Activated T-helper 2 cell treated with anti-CD3 and anti-CD28 coated beads, Interferon-gamma antibody, Interleukin-2, Interleukin-4, amounts not matched to agents 10 μg/mL and 5 μg/mL and 100 μg/mL, durations not matched to agents 14 hours and 24 hours and 36 hours (primary cell): ENCODE measurements around the gene MUC16. TPM values are rescaled to one million over a fixed set of nuclear protein-coding genes. Genes with fewer than 3 reads are reported as not detected.
"Not testable (repeated sequence)": the region's sequence is repeated elsewhere in the genome, so short reads cannot be mapped to it uniquely, and the experiment has no call there.

Experiments
- DNase-seq: peaks from one replicate; pipeline ENCODE4 v3.0.0; 2021; ENCODE audit warnings: low spot score
- H3K27ac Mint-ChIP-seq: one replicate; pipeline ENCODE4 v1.8.0; 2021; ENCODE audit warnings: mixed read lengths
- H3K27me3 Mint-ChIP-seq: one replicate; pipeline ENCODE4 v1.8.0; 2021; ENCODE audit warnings: low read depth, mixed read lengths
- H3K36me3 Mint-ChIP-seq: one replicate; pipeline ENCODE4 v1.8.0; 2021; ENCODE audit warnings: low read depth, mixed read lengths
- H3K4me1 Mint-ChIP-seq: one replicate; pipeline ENCODE4 v1.8.0; 2021; ENCODE audit warnings: low read depth, mixed read lengths
- H3K4me3 Mint-ChIP-seq: one replicate; pipeline ENCODE4 v1.8.0; 2021; ENCODE audit warnings: low read depth, mild to moderate bottlenecking, moderate library complexity, mixed read lengths
- H3K9me3 Mint-ChIP-seq: one replicate; pipeline ENCODE4 v1.8.0; 2021; ENCODE audit warnings: mixed read lengths
- intact Hi-C: fragments of 100-400 bp; cut with micrococcal nuclease; formaldehyde crosslinking; loops from one replicate; pipeline ENCODE4 v1.15.1; 2023
- total RNA-seq: library from RNA; stranded (reverse); gene quantifications from 2 replicates; pipeline ENCODE4 v1.2.3, GENCODE V29; 2022

Gene MUC16
- not detected in 2 replicates for total RNA-seq

GRCh38 chr19:9009935-9010651, at the start of gene MUC16:
Gene MUC16 (minus strand): TSS chr19:9010409.
- no peak for DNase-seq
- no peaks in the 10 kb centered on the region for H3K4me1 Mint-ChIP-seq
- H3K36me3 Mint-ChIP-seq, result no peaks in the 10 kb centered on the region
- no peaks in the 10 kb centered on the region for H3K27me3 Mint-ChIP-seq
- H3K9me3 Mint-ChIP-seq, result peaks cover 9% of the 10 kb centered on the region
- intact Hi-C loops, result no loop called here
- no peak within 1 kb of the TSS for H3K27ac Mint-ChIP-seq
- H3K4me3 Mint-ChIP-seq, result no peak within 1 kb of the TSS

- Mint-ChIP-seq H3K9me3 (no peaks in the 10 kb centered on the region), H3K4me3 (no peak overlapping the region), H3K27ac (no peak overlapping the region), H3K27me3 (no peaks in the 10 kb centered on the region), H3K36me3 (no peaks in the 10 kb centered on the region), H3K4me1 (no peaks in the 10 kb centered on the region)
- intact Hi-C loops, result no loop called here
- no peak for DNase-seq
Observed at GRCh38 chr19:9058905-9059667, 48.9 kb upstream of the MUC16 start.

- intact Hi-C loops, result no loop called here
- no peaks in the 10 kb centered on the region for H3K9me3 Mint-ChIP-seq
- no peaks in the 10 kb centered on the region for H3K4me1 Mint-ChIP-seq
- H3K27me3 Mint-ChIP-seq, result no peaks in the 10 kb centered on the region
- no peak overlapping the region for H3K27ac Mint-ChIP-seq
- H3K36me3 Mint-ChIP-seq, result no peaks in the 10 kb centered on the region
- H3K4me3 Mint-ChIP-seq, result no peak overlapping the region
- no peak for DNase-seq
Observed at GRCh38 chr19:9057505-9058258, 47.5 kb upstream of the MUC16 start.

GRCh38 chr19:9056131-9056530, 45.9 kb upstream of the MUC16 start:
- H3K4me1 Mint-ChIP-seq, H3K27me3 Mint-ChIP-seq, H3K9me3 Mint-ChIP-seq, H3K4me3 Mint-ChIP-seq, H3K36me3 Mint-ChIP-seq, H3K27ac Mint-ChIP-seq, intact Hi-C loops, DNase-seq: not testable (repeated sequence)

- Mint-ChIP-seq H3K4me1 (no peaks in the 10 kb centered on the region), H3K9me3 (no peaks in the 10 kb centered on the region), H3K27ac (no peak overlapping the region), H3K27me3 (no peaks in the 10 kb centered on the region), H3K4me3 (no peak overlapping the region), H3K36me3 (no peaks in the 10 kb centered on the region)
- no peak for DNase-seq
- intact Hi-C loops, result no loop called here
Observed at GRCh38 chr19:9054765-9055164, 44.6 kb upstream of the MUC16 start.

- no peaks in the 10 kb centered on the region for H3K4me1 Mint-ChIP-seq
- no peak for DNase-seq
- H3K36me3 Mint-ChIP-seq, result no peaks in the 10 kb centered on the region
- intact Hi-C loops, result no loop called here
- H3K4me3 Mint-ChIP-seq, result no peak overlapping the region
- H3K27ac Mint-ChIP-seq, result no peak overlapping the region
- no peaks in the 10 kb centered on the region for H3K9me3 Mint-ChIP-seq
- H3K27me3 Mint-ChIP-seq, result no peaks in the 10 kb centered on the region
Observed at GRCh38 chr19:9054207-9054606, 44.0 kb upstream of the MUC16 start.

- H3K4me3 Mint-ChIP-seq, H3K4me1 Mint-ChIP-seq, H3K27ac Mint-ChIP-seq, H3K27me3 Mint-ChIP-seq, H3K36me3 Mint-ChIP-seq, intact Hi-C loops, H3K9me3 Mint-ChIP-seq, DNase-seq: not testable (repeated sequence)
Observed at GRCh38 chr19:9053674-9054073, 43.5 kb upstream of the MUC16 start.

- no peak overlapping the region for H3K27ac Mint-ChIP-seq
- H3K36me3 Mint-ChIP-seq, result no peaks in the 10 kb centered on the region
Observed at GRCh38 chr19:9052894-9053293, 42.7 kb upstream of the MUC16 start.

GRCh38 chr19:9046694-9047093, 36.5 kb upstream of the MUC16 start:
- DNase-seq, result no peak
- H3K9me3 Mint-ChIP-seq, result no peaks in the 10 kb centered on the region
- H3K4me1 Mint-ChIP-seq, result no peaks in the 10 kb centered on the region
- H3K4me3 Mint-ChIP-seq, result no peak overlapping the region
- H3K36me3 Mint-ChIP-seq, result no peaks in the 10 kb centered on the region
- no peaks in the 10 kb centered on the region for H3K27me3 Mint-ChIP-seq
- H3K27ac Mint-ChIP-seq, result no peak overlapping the region
- intact Hi-C loops, result no loop called here

More at GRCh38 chr19:9052894-9053293, 42.7 kb upstream of the MUC16 start:
- DNase-seq, result no peak
- intact Hi-C loops, result no loop called here
- Mint-ChIP-seq H3K9me3 (no peaks in the 10 kb centered on the region), H3K4me3 (no peak overlapping the region), H3K4me1 (no peaks in the 10 kb centered on the region), H3K27me3 (no peaks in the 10 kb centered on the region)

- no peak overlapping the region for H3K27ac Mint-ChIP-seq
- no peak overlapping the region for H3K4me3 Mint-ChIP-seq
Observed at GRCh38 chr19:9044449-9044848, 34.2 kb upstream of the MUC16 start.

GRCh38 chr19:9043524-9043923, 33.3 kb upstream of the MUC16 start:
- intact Hi-C loops, result no loop called here
- no peak for DNase-seq
- Mint-ChIP-seq H3K9me3 (no peaks in the 10 kb centered on the region), H3K4me3 (no peak overlapping the region), H3K4me1 (no peaks in the 10 kb centered on the region), H3K27ac (no peak overlapping the region), H3K27me3 (no peaks in the 10 kb centered on the region), H3K36me3 (no peaks in the 10 kb centered on the region)

More at GRCh38 chr19:9044449-9044848, 34.2 kb upstream of the MUC16 start:
- intact Hi-C loops, result no loop called here
- Mint-ChIP-seq H3K9me3 (no peaks in the 10 kb centered on the region), H3K4me1 (no peaks in the 10 kb centered on the region), H3K36me3 (no peaks in the 10 kb centered on the region), H3K27me3 (no peaks in the 10 kb centered on the region)
- DNase-seq, result no peak

GRCh38 chr19:9041023-9041422, 30.8 kb upstream of the MUC16 start:
- no peaks in the 10 kb centered on the region for H3K36me3 Mint-ChIP-seq
- no peak overlapping the region for H3K4me3 Mint-ChIP-seq
- intact Hi-C loops, result no loop called here
- DNase-seq, result no peak
- no peaks in the 10 kb centered on the region for H3K27me3 Mint-ChIP-seq
- H3K27ac Mint-ChIP-seq, result no peak overlapping the region
- H3K4me1 Mint-ChIP-seq, result no peaks in the 10 kb centered on the region
- no peaks in the 10 kb centered on the region for H3K9me3 Mint-ChIP-seq

GRCh38 chr19:9040131-9040530, 29.9 kb upstream of the MUC16 start:
- no peak for DNase-seq
- H3K27me3 Mint-ChIP-seq, result no peaks in the 10 kb centered on the region
- no peaks in the 10 kb centered on the region for H3K4me1 Mint-ChIP-seq
- H3K9me3 Mint-ChIP-seq, result no peaks in the 10 kb centered on the region
- intact Hi-C loops, result no loop called here
- no peak overlapping the region for H3K4me3 Mint-ChIP-seq
- no peak overlapping the region for H3K27ac Mint-ChIP-seq
- no peaks in the 10 kb centered on the region for H3K36me3 Mint-ChIP-seq
